Body of pancreas (tissue), 4 donors: ENCODE measurements around the gene WNK1.

ENCODE experiments used
- CTCF ChIP-seq, 7 experiments: fragments of 450-650 bp in 4 of 7; fragments of 200-600 bp in 3 of 7; sonication (generic) in 3 of 7; IDR thresholded peaks; one replicate each; pipeline ENCODE4 v1.5.1; 2016 to 2019; ENCODE audit warnings: antibody characterized with exemption in 7 of 7
- POLR2A ChIP-seq, 3 donors: fragments of 450-650 bp; IDR thresholded peaks; one replicate each; pipeline ENCODE4 v1.6.1; 2016; ENCODE audit warnings: antibody characterized with exemption in 3 of 3, mild to moderate bottlenecking in 2 of 3

GRCh38 chr12:778615-779014 lies 26.2 kb downstream of the WNK1 start:
- TF ChIP-seq CTCF (IDR thresholded peaks at IDR 0.05) (no peak), POLR2A (IDR thresholded peaks at IDR 0.05) (no peak)
